GM21619 (cell line): ENCODE results near the gene PLEKHD1.

Experiments used
- ATAC-seq: cut with Tn5 transposase; IDR thresholded peaks from one replicate; pipeline ENCODE4 v1.9.1; 2021; ENCODE audit not compliant: unreplicated experiment

The PLEKHD1 gene

DNA sequence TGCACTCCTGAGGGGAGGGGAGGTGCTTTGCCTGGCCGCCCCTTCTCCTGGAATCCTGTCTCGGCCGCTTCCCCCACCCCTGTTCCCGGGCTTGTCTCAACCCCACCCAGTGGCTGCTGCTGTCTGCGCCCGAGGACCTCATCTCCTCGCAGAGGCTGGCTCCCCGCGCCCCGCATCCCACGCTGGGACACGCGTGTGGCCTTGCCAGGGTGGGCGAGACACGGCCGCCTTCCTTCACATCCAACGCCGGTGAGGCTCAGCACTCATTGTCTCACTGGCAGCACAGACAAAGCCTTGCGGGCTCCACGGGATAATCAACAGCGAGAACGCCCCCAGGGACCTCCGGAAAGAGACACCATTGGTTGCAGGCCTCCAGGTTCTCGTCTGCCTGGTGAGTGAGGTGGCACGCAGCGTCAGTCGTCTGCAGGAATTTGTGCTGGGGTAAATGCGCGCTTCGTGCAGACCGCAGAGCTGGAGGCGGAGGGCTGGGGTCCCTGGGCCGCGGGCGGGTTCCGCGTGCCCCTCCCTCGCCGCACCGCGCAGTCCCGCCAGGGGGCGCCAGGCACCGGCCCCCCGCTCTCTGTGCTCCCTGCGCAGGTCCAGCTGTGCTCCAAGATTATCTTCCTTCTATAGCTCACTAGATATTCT lies 63.3 kb downstream of the PLEKHD1 start:
- no peak for ATAC-seq

DNA sequence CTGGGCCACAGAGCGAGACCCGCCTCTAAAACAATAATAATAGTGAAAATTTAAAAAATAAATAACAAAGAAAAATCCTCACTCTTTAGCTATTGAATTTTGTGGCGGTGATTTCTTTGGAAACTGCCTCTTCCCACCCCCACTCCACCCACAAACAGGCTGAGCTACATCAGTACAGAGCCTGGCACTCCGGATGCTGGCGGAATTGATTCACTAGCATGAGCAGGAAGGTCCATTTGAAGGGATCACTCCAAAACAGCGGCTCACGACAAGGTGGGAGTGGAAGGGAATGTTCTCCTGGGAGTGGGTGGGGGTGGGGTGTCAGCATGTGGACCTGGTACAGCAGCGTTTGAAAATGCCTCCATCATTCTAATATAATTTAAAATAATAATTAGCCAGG lies 64.0 kb downstream of the PLEKHD1 start:
- no peak for ATAC-seq

DNA sequence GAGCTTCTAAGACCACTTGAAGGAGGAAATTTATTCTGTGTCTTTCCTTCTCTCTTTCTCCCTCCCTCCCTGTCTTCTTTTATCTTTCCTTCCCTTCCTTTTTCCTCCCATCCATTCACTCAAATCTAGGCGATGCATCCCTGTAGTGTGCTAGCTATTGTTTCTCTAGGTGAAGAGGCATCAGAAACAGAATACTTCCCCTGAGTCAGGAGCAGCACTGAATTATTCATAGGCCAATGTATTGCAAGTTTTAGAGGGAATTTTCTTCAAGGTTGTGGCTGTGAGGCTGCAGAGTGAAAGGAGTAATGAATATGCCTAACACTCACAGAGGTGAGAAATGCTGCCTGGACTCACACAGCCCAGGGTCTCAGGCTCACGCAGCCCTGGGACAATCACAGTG lies 67.0 kb downstream of the PLEKHD1 start:
- no peak for ATAC-seq

DNA sequence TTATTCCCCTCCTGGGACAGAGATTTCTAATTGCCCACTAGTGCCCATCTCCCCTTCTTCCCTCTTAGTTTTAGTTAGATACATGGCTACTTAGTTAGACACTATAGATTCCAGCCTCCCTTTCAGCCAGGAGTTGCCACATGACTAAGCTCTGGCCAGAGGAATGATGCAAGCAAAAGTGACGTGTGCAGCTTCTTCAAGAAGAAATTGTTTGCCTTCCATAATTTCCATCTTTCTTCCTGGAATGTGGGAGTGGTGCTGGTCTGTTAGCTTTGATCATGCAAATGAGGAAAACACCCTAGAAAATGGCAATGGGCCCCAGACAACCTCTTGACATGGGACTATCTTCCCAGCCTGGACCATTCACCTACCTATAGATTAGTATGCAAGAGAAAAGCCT lies 68.7 kb downstream of the PLEKHD1 start:
- ATAC-seq: no peak

DNA sequence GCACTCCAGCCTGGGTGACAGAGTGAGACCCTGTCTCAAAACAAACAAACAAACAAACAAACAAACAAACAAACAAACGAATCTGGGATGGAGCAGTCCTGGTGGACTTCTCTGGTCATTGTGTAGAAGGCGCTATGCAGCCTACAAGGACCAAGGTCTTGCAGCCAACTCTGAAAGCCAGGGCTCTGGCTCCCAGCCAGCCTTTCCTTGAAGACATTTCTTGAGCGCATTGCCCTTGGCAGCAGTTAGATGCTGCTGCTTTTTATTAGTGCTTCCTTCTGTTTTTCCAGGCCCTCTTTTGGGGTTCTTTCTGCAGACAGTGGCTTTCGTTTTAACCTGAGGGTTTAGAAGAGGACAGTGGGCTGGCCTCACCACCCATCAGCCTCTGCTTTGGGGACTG lies 70.0 kb downstream of the PLEKHD1 start:
- no peak for ATAC-seq

DNA sequence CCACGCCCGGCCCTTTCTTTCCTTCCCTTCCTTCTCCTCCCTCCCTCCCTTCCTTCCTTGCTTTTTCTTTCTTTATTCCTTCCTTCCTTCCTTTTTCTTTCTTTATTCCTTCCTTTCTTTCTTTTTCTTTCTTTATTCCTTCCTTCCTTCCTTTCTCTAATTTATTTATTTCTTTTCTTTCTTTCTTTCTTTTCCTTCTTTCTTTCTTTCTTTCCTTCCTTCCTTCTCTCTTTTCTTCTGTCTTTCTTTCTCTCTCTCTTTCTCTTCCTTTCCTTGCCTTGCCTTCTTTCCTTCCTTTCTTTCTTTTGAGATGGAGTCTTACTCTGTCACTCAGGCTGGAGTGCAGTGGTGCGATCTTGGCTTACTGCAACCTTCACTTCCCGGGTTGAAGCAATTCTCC lies 74.2 kb downstream of the PLEKHD1 start:
- ATAC-seq: no peak

DNA sequence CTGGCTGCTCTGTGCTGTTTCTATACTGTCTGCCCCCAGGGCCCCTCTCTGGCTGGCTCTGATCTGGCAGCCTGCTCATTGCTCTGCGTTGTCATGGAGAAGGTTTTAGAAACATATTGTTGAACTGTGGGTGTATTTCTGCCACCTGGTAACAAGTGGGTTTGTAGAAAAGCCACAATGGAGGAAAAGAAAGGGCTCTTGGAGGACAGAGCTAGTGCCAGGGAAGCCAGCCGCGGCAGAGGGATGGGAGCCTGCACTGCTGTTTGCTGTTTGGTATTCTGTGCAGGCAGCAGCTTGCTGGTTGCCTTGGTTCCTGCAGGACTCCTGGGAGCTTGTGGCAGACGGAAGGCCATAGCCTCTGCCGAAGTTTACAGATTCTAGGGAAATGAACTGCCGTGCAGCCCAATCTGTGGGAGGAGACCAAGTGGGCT lies 75.1 kb downstream of the PLEKHD1 start:
- no peak for ATAC-seq

DNA sequence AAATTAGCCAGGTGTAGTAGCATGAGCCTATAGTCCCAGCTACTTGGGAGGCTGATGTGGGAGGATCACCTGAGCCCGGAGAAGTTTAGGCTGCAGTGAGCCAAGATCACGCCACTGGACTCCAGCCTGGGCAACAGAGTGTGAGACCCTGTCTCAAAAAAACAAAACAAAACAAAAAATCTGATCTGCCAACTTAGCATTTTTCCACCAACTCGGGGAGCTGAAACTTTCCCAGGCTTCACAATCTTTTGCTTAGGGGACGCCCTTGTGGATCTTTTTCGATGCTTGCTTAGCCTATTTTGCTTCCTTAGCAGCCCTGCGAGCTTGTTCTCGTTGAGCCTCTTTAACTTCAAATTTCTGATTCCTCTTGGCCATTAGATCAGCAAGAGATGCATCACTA lies 76.3 kb downstream of the PLEKHD1 start:
- no peak for ATAC-seq

DNA sequence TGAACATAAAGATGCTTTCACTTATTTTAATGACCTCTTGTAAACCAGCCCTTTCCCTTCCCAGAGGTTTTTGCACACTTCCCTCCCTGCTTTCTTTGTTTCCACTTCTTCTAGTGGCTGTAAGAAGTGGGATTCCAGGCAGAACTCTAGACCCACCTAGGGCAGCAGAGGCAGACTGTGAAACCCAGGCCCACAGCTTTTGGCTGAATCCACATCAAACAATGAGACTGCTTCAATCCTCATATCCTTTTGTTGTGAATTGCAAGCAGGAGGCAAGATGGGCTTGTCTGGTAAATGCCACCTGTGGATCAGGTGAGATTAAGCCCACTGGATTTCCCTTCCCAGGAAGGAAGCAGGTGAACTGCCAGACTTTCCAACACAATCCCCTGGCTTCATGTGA lies 77.4 kb downstream of the PLEKHD1 start:
- ATAC-seq: no peak

DNA sequence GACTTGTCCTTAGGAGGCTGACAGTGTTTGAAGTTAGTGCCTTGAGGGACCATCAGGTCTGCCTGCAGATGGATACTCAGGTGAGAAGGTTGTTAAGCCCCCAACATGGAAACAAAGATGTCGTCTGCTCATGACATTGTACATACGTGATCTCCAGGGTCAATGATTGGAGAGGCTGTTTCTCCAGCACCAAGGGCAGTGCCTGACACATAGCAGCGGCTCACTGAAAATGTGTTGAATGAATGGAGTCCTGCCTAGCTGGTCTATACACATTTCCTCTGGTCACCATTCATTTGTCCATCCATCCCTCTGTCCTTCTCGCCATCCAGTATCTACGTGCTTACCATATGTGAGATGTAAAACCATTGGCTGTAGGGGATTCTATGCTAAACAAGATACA lies 83.0 kb downstream of the PLEKHD1 start:
- no peak for ATAC-seq

DNA sequence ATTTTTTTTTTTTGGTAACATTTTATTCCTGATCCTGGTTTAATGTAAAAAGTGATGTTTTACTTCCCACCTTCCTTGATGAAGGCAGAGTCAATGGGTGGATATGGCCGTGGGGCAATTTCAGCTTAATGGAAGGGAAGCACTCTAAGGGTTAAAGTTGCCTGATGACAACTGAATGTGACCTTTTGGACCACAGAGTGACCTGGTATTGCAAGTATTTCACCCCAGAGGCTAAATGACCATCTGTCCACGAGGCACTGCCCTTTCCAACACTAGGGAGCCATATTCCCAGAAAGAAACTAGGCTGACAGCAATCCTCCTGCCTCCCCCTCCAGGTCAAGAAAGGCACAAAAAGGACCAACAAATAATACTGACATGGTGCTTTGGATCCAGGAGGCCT lies 85.3 kb downstream of the PLEKHD1 start:
- no peak for ATAC-seq

DNA sequence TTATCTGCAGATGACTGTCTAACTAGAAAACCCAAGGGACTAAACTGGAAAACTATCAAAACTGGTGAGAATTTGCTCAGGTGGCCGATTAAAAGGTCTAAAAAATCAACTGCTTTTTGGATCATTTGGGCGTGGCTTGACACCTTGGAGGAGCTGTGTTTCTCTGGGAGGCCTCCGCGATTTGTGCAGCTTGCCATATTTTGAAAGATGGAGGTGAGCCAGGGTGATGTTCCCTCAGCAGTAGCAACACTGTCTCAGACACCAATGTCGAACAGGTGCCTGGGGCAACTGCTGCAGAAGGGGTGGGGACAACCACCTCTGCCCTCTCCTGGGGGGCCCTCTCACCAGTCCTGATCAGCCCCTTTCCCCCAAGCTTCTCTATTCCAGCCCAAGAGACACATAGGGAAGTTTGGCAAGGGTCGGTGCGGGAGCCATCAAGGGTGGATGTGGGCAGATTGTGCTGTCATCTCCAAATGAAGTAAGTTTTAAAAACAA lies 86.4 kb downstream of the PLEKHD1 start:
- no peak for ATAC-seq

DNA sequence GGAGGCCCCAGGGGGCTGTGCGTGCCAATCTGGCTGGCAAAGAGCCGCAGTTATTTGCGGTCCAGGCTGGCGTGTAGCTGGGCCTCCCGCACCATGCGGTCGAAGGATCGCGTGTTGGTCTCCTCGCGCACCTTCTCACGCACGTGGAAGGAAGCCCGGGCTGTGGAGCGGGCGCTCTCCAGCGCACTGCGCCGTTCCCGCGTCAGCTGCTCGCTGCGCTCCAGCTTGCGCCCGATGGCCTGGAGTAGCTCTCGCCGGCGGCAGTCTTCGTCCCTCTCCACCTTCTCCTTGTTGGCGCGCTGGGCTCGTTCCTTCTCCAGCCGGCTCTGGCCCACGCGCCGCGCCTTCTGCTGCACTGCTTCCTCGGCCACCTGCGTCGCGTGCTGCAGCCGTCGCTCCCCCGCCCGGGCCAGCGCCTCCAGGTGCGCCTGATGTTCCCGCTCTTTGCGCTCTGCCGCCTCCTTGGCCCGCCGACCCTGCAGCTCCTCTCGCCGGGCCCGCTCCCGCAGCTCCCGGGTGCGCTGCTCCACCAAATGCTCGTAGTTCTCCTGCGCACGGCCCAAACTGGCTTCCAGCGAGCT lies 87.0 kb downstream of the PLEKHD1 start:
- ATAC-seq: no peak

DNA sequence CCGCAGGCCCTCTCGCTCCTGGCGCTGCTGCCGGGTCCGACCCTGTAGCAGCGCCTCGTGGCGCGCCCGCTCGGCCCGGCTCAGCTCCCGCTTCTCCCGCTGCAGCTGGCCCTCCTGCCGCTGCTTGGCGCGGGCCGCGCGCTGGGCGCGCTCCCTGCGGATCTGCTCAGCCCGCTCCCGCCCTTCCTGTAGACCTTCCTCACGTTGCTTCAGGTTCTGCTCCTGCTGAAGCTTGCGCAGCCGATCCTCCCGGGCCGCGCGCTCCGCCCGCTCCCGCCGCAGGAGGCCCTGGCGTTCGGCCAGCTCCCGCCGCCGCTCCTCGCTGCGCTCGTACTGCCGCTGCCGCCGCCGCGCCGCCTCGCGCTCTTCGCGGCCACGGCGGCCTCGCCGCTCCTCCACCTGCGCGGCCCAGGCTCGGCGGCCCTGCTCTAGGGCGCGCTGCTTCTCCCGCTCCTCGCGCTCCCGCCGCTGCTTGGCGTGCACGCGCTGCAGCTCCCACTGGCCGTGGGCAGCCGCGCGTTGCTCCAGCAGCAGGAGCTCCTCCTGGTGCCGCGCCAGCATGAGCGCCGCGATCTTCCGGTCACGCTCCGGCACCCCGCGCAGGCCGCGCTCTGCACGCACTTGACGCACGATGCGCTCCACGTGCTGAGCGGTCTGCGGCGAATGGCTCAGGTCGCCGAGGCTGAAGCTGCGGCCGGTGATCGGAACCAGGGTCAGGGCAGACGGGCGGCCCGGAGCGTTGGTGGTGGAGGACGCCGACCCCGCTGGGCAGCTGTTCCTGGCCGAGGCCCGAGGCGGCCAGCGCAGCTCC lies 87.7 kb downstream of the PLEKHD1 start:
- no peak for ATAC-seq

DNA sequence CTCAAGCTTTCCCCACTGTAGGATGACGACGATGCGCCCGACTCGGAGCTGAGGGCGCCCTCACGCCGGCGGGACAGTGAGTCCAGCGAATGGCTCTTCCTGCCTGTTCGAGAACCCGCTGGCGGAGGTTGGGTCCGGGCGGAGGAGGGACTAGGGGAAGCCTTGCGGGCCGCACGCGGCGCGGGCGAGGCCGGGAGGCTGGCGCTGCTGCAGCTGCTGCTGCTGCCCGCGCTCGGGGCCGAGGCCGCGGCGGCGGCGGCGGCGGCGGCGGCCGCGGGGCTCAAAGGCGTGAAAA lies 88.3 kb downstream of the PLEKHD1 start:
- no peak for ATAC-seq

DNA sequence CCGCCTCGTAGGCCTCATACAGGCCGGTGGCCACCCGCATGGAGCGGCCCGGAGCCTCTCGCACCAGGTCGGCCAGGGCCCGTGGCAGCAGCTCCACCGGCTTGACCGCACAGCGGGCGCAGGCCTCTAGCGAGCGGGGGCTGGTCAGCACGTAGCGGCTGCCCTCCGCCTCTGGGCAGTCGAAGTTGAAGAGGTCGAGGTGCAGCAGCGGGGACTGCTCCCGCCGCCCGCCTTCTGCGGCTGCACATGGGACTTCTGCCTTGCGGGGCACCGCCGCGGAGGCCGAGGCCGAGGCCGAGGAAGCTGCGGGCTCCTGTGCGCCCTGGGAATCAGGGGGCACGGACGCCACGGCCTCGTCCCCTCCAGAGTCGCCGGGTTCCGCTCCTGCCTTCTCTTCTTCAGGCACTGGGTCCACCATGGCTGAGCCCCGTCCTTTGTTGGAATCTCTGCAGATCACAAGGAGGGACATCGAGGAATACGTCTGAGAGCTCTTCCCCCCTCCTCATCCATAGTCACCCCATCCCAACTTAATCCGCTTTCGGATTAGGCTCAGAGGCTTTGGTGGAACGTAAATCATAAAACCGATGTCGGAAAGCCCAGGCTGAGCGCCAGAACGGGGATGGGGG lies 88.8 kb downstream of the PLEKHD1 start:
- ATAC-seq: no peak

DNA sequence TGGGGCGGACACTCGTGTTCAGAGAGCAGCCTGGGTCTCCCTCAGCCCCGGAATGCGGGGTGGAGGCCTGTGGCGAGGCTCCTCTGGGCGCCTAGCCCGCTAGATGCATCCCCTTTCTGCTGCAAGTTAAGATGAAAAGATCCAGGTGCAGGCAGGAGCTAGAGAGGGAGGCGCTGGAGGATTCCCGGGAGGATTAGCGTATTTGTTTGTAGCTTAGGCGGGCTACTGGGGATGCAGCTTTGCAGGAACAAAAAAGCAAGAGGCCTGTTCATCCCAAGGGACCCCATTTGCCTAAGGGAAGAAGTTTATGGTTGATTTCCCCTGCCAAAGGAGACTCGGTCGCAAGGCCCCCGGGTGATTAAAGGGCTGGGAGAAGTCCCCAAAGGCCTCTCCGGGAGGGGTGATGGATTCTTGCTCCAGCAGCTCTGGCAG lies 89.3 kb downstream of the PLEKHD1 start:
- no peak for ATAC-seq

DNA sequence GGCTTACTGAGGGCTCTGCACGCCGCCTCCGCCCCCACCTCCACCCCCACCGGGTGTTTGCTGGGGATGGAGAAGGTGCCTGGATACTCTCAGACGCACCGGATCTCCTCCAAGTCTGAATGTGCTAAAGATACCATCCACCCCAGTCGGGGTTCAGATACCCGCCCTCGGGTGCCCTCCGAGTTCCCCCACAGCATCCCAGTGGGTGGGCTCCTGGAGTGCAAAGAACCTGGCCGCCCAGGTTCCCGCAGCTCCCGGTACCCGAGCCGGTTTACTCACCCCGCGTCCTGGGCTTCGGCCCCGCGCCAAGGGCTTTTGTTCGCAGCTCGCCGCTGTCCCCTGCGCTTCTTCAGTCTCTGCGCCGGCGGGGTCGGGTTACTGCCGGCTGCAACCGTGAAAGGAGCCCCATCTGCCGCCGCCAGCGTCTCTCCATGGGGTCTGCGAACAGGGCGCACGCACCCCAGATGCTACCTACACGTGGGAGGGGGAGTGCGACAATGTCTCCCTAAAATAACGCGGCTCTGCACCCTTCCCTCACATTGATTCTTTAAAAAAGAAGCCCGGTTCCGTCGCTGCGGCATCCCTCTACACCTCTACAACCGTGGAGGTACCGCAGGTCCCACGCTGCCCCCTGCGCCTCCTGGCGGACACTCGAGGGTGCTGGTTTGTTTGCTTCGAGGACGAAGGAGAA lies 89.9 kb downstream of the PLEKHD1 start, which contains the start of gene CCDC177:
Gene CCDC177, minus strand, starts transcription at position 609 of the 691 bp plus-strand sequence. CDS start 1,249 bp downstream, outside the sequence.
- no peak for ATAC-seq

DNA sequence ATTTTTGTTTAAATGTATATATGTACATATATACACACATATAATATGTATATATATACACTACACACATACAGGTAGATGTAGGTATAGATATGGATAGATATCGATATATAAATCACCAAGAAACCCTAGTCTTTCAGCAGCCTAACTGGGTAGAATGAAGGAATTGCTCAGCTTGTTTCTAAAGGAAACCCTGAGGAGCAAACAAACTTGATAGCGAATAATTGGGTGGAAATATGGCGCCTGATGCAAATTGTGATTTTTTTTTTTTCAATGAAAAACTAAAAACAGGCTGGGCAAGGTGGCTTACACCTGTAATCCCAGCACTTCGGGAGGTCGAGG lies 90.4 kb downstream of the PLEKHD1 start:
- ATAC-seq: no peak

DNA sequence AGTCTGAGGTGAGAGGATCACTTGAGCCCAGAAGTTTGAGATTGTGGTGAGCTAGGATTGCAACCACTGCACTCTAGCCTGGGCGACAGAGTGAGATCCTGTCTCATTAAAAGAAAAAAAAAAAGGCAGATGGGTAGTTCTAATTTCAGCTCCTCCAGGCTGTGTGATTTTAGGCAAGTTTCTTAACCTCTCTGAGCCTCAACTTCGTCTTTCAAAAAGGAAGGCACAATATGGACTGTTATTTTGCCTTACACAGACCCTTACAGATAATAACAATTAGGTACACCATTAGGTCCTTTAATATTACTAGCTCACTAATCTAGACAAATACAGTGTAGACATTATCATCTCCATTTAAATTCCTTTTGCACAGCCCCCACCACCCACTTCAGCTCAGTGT lies 94.9 kb downstream of the PLEKHD1 start:
- no peak for ATAC-seq

DNA sequence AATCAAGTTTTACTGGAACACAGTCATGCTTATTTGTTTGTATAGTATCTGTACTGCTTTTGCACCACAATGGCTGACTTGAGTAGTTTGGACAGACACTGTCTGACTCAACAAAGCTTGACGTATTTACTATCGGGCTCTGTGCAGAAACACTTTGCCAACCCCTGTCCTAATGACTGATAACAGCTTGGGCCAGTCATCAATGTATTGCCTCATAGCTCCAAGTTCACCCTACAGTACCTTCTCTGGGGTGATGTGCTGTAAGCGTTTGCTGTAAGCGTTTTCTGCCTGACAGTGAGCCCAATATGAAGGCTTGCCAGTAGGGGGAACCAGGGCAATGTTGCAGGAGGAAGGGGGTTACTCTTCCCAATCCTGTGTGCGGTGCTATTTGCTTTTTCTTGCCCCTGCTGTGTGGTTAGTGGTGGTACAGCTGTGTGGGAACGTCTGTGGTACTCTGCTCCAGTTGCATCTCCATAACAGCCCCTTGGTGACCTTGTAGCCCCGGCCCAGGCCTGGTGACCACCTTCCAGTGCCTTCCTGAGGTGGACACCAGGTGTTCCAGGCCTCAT lies 95.6 kb downstream of the PLEKHD1 start:
- no peak for ATAC-seq
